DMS 273 (cell line): ENCODE data around the gene ME1.
"Not testable (repeated sequence)": the region's sequence is repeated elsewhere in the genome, so short reads cannot be mapped to it uniquely, and the experiment has no call there.

Experiments
- DNase-seq: peaks from one replicate; lab custom pipeline; 2025; ENCODE audit not compliant: unreplicated experiment; lab: John Stamatoyannopoulos, UW

ME1 gene

GRCh38 chr6:83192871-83193746, 237.7 kb downstream of the ME1 start, which contains the start of the genes PGM3 and RWDD2A:
Gene PGM3 (minus strand): TSS chr6:83193265. CDS start chr6:83191012, 2,253 bp downstream.
Gene RWDD2A (plus strand): TSS chr6:83193357. CDS start chr6:83194452, 1,095 bp downstream.
- DNase-seq, result peak; percentile 95

- DNase-seq, result no peak
Measured at GRCh38 chr6:83192456-83192855, 238.4 kb downstream of the ME1 start.

- not testable (repeated sequence) for DNase-seq
Measured at GRCh38 chr6:83191974-83192373, 238.9 kb downstream of the ME1 start.

GRCh38 chr6:83190626-83191025, 240.2 kb downstream of the ME1 start:
- DNase-seq, result no peak

GRCh38 chr6:83188501-83188900, 242.3 kb downstream of the ME1 start:
- DNase-seq, result no peak

GRCh38 chr6:83185096-83185495, 245.8 kb downstream of the ME1 start:
- DNase-seq, result no peak

GRCh38 chr6:83183082-83183828, 247.6 kb downstream of the ME1 start:
- no peak for DNase-seq

- no peak for DNase-seq
Measured at GRCh38 chr6:83182114-83182513, 248.7 kb downstream of the ME1 start.

- DNase-seq, result no peak
Measured at GRCh38 chr6:83180426-83180950, 250.4 kb downstream of the ME1 start.

- no peak for DNase-seq
Measured at GRCh38 chr6:83176246-83176645, 254.6 kb downstream of the ME1 start.

GRCh38 chr6:83169511-83169910, 261.3 kb downstream of the ME1 start:
- DNase-seq, result no peak

- no peak for DNase-seq
Measured at GRCh38 chr6:83169106-83169505, 261.7 kb downstream of the ME1 start.

GRCh38 chr6:83168556-83168955, 262.3 kb downstream of the ME1 start:
- DNase-seq, result no peak

- no peak for DNase-seq
Measured at GRCh38 chr6:83167726-83168278, 263.0 kb downstream of the ME1 start.
